ENCODE results near the gene KIF25.

KIF25 gene

DNA sequence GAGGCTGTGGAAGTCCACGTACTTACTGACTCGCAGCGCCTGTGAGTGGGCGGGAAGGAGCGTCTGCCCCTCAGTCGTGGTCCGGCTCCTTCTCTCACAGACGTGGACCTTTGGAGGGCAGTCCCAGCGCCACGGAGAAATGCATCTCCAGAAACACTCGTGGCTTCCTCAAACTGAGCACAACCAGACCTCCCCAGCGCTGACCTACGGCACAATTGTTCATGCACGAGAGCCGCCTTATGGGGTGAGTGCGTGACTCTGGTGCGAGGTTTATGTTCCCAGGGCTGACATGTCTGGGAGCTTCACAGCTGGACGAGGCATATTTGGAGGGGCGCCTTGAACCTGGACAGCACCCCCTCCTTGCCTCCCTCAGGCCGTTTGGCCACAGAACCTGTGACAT lies 51.8 kb downstream of the KIF25 start:
- no peak for DNase-seq (ENCODE audit: low read depth in 2 of 2, low spot score in 1 of 2)

DNA sequence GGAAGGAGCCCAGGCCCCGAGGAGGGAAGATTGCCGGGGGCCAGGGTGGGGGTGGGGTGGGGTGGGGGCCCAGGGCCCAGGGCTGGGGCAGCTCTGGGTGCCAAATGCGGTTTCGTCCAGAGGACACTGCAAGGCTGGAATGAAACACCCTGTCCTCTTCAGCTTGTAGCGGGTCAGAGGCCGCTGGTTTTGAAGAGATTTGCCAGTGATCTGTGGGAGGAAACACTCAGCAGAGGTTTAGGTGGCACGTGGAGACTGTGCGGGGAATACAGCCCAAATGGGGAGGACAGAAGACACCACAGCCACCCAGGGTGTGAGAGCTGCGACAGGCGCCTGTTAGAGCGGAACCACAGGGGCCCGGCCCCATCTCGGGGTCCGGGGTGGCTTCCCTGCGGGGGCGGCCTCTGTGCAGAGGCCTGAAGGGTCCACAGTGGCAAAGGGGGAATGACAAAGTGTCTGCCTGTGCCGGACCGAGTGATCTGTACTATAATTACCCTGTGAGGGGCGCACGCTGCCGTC lies 52.3 kb downstream of the KIF25 start:
- DNase-seq (ENCODE audit: low read depth in 2 of 2, low spot score in 1 of 2) = no peak

DNA sequence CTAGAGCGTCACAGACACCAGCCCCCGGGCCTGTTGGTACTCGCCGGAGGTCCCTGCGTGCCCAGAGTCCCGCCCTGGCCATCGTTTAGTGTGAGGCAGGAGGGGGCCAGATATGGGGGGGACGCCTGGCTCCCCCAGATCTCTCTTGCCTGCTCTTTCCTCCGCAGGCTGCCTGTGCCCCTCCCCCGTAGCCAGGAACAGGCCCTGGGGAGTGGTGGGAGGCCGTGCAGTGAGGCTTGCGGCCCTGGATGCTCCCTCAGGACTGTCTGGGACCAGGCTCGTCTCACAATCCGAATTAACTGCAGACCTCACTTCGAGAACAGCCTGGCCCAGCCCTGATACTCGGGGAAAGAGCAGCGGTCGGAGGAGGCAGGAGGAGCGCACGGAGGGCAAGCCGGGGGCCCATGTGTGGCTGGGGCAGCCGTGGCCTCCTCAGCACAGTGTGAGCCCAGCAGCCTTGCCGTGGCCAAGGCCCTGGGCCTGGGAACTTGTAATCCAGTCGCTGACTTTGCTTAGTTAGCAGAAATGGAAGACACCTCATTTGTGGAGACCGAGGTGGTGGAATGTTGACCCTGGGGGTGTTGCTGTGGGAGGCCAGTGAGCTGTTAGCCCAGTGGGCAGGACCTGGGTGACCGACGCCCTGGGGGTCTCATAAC lies 52.9 kb downstream of the KIF25 start:
- no peak for DNase-seq (ENCODE audit: low read depth in 2 of 2, low spot score in 1 of 2)

DNA sequence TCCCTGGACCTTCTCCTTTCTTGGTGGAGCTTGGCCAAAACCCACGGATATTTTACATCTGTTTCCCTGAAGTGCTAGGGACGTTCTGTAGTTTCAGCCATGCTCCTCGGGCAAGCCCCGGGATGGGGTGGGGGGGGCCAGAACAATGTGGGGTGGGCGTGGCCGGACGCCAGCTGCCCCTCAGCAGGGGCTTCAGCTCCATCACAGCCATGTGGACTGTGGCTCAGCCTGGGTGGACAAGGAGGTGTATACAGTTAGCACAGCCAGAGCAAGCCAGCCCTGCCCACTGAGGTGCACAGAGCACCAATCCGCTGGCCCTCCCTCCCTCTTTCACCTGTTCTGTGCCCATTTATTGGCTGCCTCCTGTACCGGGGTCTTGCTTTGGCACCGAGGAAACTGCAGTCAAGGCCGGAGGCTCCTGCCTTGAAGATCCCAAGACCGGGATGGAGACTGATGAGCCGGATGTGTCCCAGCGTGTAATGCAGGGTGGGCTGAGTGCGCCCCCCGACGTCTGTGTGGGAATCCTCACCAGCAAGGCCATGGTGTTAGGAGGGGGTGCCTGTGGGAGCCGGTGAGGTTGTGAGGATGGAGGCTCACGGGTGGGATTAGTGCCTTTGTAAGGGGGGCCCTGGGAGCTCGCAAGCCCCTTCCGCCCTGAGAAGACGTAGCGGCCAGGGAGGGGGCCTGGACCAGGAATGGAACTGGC lies 53.6 kb downstream of the KIF25 start:
- DNase-seq (ENCODE audit: low read depth in 2 of 2, low spot score in 1 of 2) = no peak

DNA sequence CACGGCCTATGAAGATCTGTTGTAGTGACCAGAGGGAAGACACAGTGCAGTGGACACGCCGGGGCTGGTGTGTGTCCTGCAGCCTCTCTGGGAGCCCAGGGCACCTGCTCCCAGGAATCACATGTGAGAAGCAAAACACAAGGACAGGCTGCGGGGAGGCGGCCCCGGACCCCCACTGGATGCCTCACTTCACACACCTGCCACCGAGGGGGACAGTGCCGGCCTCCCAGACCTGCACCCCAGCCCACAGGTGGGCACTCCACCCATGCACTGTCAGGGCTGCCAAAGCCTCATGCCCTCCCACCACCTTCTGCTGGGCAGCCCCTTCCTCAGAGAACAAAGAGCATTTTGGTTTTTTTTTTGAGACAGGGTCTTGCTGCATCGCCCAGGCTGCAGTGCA lies 54.2 kb downstream of the KIF25 start:
- DNase-seq (ENCODE audit: low read depth in 2 of 2, low spot score in 1 of 2) = no peak

DNA sequence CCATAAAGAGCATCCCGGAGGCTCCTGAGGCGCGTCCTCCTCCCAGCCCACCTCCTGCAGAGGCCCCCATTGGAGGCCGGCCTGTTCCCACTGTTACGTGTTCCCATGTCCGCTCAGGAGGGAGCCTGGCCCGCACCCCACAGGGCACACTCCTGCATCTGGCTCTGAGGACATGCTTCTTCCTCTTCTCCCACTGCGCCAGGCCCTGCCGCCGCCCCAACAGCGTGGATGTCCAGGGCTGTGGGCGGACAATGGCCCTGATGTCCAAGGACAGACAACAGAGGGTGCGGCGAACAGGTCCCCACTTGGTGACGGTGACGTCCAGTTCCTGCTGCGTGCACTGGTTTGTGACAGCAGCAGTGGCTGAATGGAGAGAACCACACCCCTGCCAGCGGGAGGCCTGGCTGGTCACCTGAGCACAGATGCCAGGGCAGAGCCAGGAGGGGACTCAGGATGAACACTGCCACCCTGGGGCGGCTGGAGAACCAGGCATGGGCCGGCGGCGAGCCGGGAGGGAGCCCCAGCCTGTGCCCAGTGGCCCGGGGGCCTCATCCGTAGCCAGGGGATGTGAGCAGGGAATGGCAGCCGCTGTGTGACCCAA lies 54.9 kb downstream of the KIF25 start:
- no peak for DNase-seq (ENCODE audit: low read depth in 2 of 2, low spot score in 1 of 2)

DNA sequence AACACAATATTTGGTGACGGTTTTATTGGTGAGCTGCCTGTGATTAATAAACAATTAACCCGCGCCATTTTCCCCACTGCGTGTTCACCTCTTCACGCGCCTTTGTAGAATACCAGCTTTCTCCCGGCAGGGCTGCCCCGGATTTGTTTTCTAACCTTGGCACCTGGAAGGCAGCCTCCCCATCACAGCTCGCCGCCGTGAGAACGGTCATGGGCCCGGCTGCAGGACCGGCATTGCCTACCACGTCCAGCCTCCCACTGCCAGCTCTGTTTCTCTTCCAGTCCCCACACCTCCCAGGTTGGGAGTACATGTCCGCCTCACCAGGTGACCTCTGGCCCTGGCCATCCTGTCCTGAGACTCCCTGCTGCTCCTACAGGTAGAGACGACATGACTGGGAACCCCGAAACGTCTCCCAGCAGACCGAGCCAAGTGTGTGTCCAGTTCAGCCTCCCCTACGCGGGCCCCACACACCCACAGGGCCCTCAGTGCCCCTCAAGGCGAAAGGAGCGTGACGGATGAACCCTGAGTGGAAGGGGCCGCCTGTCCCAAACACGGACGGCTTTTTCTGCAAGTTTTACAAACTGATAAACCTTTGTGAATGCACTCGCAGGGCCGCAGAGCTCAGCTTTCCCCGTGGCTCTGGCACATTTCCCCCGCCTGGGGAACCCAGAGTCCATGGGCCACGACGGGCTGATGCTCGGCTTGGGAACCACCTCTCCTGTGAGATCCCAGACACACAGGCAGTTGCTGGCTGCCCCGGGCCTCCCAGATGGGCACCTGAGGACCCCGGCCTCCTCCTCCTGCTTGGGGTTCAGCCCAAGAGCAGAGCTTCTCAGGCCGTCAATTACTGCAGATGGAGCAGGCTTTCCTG lies 55.9 kb downstream of the KIF25 start:
- no peak for DNase-seq (ENCODE audit: low read depth in 2 of 2, low spot score in 1 of 2)

DNA sequence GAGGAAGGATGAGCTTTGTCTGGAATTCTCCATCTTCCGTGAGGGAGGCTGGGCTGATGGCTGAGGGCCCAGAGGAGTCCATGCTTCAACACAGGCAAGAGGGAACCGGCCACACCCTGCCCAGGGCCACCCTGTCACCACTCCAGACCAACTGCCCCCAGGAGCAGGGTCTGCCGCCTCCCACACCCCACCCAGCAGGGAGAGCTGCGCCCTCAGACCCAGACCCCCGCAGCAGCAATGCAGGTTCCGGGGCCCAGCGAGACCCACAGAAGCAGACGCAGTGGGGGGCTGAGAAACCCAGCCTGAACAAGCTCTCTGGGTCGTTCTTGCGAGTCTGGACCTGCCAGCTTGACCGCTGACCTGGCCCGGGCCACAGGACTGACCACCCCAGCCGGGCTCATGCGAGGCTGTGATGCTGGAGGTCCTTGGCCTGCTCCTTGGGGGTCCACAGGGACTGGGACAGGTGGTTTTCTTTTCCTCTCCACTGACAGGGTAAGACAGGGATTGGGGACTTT lies 56.5 kb downstream of the KIF25 start:
- DNase-seq (ENCODE audit: low read depth in 2 of 2, low spot score in 1 of 2) = no peak

DNA sequence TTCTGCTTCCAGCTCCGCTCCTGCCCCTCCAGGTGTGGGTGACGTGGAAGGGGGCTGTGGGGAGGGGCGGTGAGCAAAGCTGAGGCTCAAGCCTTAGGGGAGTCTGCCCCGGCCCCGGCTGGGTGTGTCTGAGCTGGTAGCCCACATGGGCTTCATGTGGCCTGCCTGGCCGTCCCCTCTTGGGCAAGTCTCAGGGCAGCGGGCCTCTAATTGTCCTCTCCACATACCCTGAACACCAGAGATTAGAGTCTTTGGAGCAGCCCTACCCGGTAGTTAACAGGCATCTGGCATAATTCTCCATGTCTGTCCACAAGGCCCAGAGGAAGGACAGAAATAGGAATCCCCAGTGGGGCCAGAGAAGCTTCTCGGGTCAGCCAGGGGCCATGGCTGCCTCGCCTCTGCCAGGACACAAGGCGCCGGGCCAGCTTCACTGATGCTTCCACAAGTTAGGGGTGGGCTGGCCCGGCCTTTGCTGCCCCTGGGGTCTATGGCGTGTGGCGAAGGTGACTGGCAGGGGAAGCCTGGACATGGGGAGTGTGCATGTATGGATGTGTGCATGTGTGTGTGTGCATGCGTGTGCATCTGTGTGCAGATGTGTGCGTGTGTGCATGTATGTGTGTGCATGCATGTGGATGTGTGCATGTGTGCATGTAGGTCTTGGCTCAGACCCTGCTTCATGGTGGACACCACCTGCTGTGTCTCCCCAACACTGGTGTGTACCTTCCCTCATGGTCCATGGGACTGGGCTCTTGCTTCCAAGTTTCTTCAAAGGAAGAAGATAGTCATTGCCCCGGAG lies 57.5 kb downstream of the KIF25 start:
- DNase-seq (ENCODE audit: low read depth in 2 of 2, low spot score in 1 of 2) = no peak

DNA sequence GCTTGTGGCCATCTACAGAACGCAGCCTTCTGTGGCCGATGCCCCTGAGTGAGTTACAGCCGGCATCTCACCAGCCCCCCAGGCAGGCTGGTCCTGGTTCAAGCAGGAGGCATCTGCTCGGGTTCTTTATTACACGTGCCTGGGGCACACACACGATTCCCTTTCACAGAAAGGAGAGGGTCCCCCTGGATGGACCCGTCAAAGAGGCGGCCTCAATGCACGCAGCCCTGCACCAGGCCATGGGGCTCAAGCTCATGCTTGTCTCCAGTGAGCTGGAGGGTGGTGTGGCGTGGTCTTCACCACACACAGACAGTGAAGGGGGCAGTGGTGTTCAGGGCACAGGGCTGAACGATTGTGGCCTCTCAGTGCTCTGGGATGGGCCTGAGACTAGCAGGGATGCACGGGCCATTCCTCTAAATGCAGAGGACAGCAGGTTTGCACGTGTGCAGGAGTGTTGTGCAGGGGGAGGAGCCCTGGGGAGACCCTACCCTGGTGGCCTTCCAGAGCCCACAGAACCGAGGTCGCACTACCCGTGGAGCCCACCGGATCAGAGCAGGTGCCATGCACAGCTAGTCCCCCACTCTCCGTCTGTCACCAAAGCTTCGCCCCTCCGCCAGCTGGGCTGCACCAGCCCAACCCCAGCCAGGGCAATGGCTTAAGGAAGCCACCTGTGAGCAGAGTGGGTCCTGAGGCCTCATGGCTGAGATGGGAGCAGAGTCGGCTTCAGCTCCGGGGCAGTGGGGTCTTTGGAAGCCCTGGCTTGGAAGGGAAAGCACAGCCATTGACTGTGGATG lies 58.4 kb downstream of the KIF25 start:
- DNase-seq (ENCODE audit: low read depth in 2 of 2, low spot score in 1 of 2) = no peak

DNA sequence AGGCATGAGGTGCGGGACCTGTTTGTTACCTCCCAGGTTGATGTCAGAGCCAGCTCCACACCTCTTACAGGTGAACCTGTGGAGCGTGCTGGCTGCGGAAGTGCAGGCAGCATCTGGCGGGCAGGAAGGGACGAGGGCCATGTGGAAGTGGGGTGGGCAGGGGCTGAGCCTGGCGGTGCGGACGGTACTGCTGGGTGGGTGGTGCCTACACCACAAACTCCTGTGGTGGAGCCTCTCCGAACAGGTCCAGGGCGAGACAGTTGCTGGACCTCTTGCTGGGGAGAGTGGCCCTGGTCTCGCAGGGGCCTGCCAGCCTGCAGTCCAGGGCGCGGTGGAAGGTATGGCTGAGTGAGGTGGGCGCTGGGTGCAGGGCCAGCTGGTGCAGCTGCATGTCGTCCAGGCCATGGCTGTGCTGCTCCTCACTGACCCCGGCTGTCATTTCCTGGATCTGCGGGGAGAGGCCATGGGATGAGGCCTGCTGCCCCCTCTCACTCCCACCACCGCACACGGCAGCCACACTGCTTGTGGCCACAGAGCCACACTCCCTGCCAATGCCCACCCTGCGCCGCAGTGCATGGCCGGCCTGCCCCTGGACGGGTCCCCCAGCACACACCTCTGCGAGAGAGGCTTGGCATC lies 59.5 kb downstream of the KIF25 start:
- DNase-seq (ENCODE audit: low read depth in 2 of 2, low spot score in 1 of 2) = no peak

DNA sequence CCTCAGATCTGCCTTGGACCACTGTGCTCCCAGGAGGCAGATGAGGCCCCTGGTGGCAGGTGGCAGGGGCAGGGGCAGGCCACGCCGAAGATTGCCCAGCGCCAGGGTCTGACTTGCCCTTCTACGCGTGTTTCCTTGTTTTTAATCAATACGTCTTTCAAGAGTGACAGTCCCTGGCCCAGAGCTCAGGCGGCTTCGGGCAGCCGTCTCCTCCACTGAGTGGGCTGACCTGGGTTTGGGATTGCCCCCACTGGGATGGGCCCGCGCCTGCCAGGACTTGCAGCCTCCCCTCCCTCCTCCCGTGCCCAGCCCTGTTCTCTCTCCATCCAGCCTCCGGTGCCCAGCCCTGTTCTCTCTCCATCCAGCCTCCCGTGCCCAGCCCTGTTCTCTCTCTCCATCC lies 60.4 kb downstream of the KIF25 start:
- no peak for DNase-seq (ENCODE audit: low read depth in 2 of 2, low spot score in 1 of 2)

DNA sequence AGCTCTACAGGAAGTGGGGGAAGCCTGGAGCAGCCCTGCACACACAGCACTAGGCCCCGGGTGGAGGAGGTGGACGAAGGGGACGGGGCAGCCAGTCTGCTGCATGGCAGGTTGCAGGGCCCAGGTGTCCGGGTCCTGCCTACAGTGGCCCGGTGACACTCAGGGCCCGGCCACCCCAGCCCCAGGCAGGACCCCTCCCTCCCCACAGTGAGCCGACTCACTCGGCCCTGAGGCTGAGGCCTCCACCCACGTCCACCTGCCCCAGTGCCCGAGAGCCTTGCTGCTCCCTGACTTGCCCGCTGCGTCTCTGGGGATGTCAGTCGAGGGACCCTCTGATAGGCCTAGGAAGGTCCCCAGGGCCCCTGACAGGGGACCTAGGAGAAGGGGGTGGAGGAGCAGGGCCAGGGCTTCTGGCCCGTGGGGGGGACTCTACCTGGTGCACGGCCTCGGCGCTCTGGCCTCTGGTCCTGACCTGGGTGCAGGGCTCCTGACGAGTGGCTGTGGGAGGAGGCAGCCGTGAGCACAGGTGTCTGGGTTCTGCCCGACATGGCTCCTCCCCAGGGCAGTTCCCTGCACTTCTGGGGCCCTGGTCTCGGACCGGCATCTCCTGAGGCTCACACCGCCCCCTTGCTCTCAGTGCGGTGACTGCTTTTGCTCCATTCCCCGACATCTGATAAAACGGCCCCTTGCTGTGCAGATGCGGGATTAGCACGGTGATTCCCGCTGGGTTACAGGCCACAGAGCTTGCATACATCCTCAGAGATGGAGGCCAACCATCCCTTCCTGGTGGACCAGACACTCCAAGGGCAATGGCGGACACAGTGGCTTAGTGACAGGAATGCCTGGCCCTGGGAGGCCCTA lies 61.5 kb downstream of the KIF25 start:
- DNase-seq (ENCODE audit: low read depth in 2 of 2, low spot score in 1 of 2) = no peak

DNA sequence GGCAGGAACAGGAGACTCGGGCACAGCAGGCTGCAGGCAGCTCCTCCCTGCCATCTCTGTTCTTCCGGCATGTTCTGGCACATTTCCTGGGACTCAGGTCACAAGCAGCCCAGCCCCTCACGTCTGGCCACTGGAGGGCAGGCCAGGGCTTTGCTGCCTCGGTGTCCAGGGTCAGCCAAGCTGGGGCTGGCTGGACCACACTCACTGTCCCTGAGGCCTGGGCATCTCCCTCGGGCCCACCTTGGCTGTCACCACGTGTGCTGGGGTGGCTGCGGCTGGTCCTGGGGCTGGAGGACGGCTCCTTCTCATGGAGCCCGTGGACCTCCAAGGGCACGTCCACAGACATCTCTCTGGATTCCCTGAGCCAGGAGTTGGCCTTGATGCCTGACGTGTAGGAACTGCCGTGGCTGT lies 63.1 kb downstream of the KIF25 start:
- no peak for DNase-seq (ENCODE audit: low read depth in 2 of 2, low spot score in 1 of 2)

DNA sequence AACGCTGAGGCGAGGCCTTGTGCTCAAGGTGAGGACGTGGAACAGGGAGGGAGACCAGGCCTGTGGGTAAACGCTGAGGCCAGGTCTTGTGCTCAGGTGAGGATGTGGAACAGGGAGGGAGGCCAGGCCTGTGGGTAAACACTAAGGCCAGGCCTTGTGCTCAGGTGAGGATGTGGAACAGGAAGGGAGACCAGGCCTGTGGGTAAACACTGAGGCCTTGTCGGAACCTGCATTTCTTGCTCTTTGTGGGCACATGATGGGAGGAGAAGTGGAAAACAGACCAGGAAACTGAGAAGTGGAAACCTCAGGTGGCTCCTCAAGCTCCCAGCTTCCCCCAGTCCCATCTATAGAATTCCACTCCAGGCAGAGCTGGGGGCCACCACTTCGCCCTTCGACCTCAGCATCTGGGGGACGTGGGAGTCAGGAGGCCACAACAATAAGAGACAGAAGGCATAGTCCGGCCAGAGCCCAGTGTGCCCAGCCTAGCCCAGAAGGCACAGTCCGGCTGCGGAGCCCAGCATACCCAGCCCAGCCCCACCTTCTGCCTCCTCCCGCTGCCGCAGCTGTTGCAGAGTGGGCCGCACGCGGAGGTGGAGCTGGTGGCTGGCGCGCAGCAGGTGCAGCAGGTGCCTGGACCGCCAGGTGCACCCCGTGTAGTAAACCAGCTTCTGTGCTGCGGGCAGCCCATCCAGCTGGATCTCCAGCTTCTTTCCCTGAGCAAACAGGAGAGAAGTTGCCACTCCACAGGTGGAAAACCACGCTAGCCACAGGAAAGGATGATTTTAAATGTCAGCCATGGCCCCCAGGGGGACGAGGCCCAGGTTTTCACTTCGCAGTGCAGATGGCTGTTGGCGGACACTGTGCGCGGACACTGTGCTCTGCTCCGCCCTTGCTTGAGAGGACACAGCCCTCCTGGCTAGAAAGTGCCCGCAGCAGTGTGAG lies 64.1 kb downstream of the KIF25 start:
- no peak for DNase-seq (ENCODE audit: low read depth in 2 of 2, low spot score in 1 of 2)

DNA sequence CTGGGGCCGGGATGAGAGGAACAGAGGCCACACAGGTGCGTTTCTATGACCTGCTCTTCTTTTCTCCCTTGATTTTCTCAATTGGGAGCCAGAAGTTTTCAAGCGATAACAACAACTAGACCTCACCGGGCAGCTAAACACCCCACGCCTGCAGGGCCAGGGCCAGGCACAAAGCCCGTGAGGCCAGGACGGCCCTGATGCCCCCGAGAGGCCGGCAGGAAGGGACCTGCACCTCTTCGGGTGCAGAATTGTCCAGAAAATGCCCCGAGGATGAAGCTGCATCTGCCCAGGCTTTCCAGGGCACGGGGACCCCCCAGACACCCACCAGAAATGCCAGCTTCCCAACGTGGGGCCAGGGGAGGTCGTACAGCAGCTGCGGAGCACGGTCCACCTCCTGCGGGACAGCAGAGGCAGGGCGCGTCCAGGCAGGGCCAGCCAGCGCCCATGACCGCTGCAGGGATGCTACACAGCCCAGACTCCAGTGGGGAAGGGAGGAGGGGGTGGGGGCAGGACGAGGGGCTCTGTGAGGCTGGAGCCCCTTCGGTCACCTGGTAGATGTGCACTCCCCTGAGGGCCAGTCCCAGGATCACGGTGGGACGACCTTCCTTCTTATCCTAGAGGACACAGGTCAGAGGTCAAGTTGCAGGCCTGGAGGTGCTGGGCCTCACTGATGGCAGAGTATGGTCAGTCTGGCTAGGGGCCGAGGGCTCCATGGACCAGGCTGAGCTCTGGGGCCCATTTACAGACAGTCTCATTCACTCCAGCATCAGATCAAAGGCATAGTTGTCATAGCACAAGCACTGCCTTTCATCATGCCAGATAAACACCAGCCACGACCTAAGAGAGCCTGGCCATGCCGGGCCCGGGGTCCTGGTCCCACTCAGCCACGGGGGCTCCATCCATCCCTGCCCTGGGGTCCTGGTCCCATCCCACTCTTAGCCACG lies 65.1 kb downstream of the KIF25 start:
- no peak for DNase-seq (ENCODE audit: low read depth in 2 of 2, low spot score in 1 of 2)

Measured in stimulated activated CD8-positive, alpha-beta memory T cell treated with anti-CD3 and anti-CD28 coated beads, Interleukin-4, amount 100 ng/mL, for 1 hour (primary cell).